T-helper 9 cell (primary cell): Measurements from ENCODE around the gene SBF1.

Experiments used
- DNase-seq: peaks from one replicate; pipeline ENCODE4 v3.0.0-alpha.2; 2020

SBF1 gene

DNA sequence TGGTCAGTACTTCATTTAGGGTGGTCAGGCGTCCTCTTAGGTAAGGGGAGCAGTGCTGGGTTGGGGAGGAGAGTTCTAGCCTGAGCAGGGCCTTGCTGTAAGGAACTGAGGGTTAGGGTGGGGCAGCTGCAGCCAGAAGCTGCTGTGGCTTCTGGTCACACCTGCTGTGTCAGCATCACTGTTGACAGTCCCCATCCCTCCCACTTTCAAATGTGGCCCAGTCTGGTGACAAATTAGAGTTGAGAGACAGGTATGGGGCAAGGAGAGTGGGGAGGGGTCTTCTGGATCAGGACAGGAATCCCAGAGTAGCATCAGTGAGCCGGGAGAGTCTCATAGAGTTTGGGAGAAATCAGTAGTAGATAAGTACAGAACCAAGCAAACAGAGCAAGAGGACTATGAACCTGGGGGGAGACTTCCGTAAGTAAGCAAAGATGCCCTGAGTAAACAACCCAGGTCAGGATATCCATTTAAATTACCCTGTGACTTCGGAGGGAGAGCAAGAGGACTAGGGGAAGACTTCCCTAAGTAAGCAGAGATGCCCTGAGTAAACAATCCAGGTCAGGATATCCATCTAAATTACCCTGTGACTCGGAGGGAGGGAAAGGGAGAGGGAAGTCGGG lies 78.0 kb downstream of the SBF1 start:
- DNase-seq = no peak
